GM12874 (cell line): ENCODE measurements around the gene PARD3.

Experiments used
- TF ChIP-seq, protein P1 (sequence below): IDR thresholded peaks from 2 replicates; pipeline ENCODE4 v1.5.1; 2011; ENCODE audit warnings: low read depth, mild to moderate bottlenecking, control low read depth, low read length, moderate library complexity; ENCODE audit not compliant: insufficient read depth

Gene PARD3

DNA sequence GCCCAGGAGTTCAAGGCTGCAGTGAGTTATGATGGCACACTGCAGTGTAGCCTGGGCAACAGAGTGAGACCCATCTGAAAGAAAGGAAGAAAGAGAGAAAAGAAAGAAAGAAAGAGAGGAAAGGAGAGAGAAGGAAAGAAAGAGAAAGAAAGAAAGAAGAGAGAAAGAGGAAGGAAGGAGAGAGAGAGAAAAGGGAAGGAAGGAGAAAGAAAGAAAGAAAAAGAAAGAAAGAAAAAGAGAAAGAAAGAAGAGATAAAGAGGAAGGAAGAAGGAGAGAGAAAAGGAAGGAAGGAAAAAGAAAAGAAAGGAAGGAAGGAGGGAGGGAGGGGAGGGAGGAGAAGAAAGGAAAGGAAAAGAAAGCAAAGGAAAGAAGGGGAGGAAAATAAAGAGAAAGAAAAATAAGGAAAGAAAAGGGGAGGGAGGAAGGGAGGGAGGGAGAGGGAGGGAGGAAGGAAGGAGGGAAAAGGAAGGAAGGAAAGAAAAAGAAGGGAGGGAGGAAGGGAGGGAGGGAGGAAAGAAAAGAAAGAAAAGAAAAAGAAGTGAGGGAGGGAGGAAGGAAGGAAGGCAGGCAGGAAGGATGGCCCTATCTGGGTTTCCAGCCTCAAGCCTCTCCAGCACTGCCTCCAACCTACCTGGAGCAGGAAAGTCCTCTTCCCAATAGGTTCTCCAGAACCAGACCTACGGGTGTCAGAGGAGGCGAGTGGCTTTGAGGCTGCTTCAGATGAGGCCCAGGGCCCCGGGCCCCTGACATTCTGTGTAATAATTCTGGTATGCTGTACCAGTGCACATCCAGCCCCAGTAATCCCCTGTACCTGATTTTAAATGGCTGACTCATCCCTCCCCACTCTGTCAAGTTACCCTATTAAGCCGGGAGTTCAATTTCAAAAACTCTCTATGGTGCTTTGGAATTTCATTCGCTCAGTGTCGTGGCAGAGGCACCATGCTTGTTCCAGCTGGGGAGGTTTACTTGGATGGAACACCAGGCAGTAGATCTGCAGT is 6.8 kb upstream of the PARD3 start:
- TF ChIP-seq, protein P1, sequence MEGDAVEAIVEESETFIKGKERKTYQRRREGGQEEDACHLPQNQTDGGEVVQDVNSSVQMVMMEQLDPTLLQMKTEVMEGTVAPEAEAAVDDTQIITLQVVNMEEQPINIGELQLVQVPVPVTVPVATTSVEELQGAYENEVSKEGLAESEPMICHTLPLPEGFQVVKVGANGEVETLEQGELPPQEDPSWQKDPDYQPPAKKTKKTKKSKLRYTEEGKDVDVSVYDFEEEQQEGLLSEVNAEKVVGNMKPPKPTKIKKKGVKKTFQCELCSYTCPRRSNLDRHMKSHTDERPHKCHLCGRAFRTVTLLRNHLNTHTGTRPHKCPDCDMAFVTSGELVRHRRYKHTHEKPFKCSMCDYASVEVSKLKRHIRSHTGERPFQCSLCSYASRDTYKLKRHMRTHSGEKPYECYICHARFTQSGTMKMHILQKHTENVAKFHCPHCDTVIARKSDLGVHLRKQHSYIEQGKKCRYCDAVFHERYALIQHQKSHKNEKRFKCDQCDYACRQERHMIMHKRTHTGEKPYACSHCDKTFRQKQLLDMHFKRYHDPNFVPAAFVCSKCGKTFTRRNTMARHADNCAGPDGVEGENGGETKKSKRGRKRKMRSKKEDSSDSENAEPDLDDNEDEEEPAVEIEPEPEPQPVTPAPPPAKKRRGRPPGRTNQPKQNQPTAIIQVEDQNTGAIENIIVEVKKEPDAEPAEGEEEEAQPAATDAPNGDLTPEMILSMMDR = no peak

DNA sequence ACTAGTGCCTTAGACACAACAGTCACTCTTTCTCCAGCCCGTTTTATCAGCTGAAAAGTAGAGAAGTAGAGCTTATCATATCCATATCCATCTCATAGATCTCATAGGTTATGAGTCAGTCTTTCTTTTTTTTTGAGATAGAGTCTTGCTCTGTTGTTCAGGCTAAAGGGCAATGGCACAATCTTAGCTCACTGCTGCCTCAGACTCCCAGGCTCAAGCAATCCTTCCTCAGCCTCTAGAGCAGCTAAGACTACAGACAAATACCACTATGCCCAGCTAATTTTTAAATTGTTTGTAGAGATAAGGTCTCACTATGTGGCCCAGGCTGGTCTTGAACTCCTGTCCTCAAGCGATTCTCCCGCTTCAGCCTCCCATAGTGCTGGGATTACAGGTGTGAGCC is 2.5 kb upstream of the PARD3 start:
- TF ChIP-seq, protein P1 = no peak

GRCh38 chr10:34817054-34817453 is 2.0 kb upstream of the PARD3 start:
- TF ChIP-seq, protein P1 = no peak

DNA sequence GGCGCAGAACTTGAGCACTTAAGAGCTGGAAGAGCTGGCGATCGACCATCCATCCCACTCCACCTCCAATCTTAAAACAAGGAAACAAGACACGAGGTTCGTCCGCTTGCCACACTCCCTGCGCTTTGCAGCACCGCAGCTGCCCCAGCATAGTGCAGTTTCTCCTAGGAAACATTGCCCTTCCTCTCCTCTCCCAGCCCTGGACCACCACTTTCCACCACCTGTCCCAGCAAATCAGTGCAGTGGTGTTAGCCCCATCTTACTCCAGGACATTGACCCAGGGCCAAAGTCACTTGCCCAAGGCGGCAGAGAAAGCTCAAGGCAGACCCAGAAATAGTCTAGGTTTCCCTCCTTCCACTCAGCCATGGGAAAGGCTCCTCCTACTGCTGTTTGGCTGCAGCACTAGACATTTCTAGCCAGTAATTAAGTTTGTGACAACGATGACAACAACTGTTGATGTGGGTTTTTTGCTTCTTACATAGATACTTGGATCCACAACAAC is 1.5 kb upstream of the PARD3 start:
- TF ChIP-seq, protein P1 = no peak

- TF ChIP-seq, protein P1 = no peak
Observed at GRCh38 chr10:34816085-34816496, 995 bp upstream of the PARD3 start.

DNA sequence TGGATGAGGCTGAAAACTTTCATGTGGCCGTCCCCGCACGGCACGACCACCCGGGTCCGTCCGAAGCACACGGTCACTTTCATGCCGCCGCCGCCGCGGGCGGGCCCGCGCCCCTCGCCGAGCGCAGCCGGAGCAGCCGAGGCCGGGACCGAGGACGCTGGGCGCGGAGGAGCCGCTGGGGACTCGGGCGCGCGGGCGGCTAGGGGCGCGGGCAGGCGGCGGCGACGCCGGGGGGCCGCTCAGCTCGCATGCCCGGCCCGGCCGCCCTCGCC is 247 bp downstream of the PARD3 start:
- TF ChIP-seq, protein P1 = no peak

- TF ChIP-seq, protein P1 = no peak
Observed at GRCh38 chr10:34814223-34814912, 728 bp downstream of the PARD3 start.
